Choroid plexus epithelial cell (primary cell): ENCODE measurements around the gene SCP2.

Experiments
- DNase-seq: peaks from one replicate; pipeline ENCODE4 v3.0.0-alpha.2; 2010; ENCODE audit warnings: low read depth
- H3K4me3 ChIP-seq: 2 replicates; pipeline ENCODE4 v1.5.1; 2011; ENCODE audit warnings: low read depth, mild to moderate bottlenecking, control low read depth, low read length, moderate library complexity
- TF ChIP-seq, protein P1 (sequence below): conservative IDR thresholded peaks from 2 replicates; pipeline ENCODE4 v1.5.1; 2011; ENCODE audit warnings: low read depth, mild to moderate bottlenecking, control low read depth, inconsistent platforms, low read length, moderate library complexity

The SCP2 gene

DNA sequence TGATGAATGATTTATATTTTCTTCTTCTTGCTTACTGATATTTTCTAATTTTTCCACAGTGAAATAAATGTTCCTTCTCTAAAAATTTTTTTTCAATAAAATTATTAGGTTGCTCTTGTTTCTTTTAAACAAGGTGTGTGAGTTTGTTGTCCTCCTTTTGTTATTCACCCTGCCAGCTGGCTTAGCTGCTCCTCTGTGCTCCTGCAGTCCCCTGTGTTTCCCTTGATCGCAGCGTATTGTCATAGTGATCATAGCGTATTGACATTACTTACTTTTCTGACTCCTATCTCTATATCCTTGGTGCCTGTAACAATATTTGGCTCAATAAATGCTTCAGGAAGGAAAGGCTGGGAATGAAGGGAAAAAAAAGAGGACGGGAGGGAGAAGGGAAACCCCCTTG is 110.1 kb downstream of the SCP2 start:
- TF ChIP-seq, protein P1, sequence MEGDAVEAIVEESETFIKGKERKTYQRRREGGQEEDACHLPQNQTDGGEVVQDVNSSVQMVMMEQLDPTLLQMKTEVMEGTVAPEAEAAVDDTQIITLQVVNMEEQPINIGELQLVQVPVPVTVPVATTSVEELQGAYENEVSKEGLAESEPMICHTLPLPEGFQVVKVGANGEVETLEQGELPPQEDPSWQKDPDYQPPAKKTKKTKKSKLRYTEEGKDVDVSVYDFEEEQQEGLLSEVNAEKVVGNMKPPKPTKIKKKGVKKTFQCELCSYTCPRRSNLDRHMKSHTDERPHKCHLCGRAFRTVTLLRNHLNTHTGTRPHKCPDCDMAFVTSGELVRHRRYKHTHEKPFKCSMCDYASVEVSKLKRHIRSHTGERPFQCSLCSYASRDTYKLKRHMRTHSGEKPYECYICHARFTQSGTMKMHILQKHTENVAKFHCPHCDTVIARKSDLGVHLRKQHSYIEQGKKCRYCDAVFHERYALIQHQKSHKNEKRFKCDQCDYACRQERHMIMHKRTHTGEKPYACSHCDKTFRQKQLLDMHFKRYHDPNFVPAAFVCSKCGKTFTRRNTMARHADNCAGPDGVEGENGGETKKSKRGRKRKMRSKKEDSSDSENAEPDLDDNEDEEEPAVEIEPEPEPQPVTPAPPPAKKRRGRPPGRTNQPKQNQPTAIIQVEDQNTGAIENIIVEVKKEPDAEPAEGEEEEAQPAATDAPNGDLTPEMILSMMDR: no peak
- H3K4me3 ChIP-seq: no peak overlapping the region
- DNase-seq: no peak

DNA sequence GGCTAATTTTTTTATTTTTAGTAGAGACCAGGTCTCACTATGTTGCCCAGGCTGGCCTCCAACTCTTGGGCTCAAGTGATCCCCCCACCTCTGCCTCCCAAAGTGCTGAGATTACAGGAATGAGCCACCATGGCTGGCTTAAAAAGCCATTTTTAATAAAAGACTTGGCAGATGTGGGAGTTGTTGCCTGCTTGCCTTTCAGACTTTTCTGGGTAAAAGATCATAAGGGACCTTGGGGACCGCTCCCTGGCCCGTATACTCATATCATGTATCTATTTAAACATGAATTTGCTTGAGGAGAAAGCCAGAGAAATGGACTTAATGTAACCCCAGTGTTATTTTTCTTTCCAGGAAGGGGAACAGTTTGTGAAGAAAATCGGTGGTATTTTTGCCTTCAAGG is 111.5 kb downstream of the SCP2 start:
- no peak for DNase-seq
- no peak overlapping the region for H3K4me3 ChIP-seq
- TF ChIP-seq, protein P1: no peak

DNA sequence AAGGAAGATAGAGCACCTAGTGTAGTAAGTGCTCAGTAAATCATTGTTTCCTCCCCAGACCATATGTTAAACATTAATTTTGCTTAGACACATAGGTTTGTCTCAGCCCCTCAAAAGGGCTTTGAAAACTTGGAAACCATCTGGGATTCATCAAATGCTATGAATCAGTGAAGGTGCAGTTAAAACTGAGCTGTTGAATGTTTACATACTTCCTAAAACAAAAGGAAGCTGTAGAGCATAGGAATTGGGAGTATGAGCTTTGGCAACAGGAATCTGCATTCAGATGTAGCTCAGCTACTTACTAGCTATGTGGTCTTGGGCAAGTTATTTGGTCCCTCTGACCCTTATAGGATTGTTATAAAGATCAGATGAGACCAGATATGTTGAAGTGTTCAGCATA is 116.2 kb downstream of the SCP2 start:
- H3K4me3 ChIP-seq: no peak overlapping the region
- TF ChIP-seq, protein P1: no peak
- peak; percentile 28 for DNase-seq

DNA sequence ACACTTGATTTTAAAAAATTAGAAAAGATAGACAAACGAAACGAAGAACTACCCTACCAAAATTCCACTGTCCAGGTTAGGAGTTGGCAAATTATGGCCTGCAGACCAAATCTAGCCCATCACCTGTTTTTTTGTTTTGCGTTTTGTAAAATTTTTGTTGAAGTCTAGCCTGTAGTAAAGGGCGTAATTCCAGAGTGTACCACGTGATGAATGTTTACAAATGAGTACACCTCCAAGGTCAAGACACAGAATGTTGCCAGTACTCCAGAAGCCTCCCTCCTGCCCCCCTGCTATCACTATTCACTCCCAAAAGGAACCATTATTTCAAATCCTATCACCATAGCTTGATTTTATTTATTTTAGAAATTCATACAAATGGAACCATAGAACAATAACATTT is 117.8 kb downstream of the SCP2 start:
- TF ChIP-seq, protein P1: no peak

DNA sequence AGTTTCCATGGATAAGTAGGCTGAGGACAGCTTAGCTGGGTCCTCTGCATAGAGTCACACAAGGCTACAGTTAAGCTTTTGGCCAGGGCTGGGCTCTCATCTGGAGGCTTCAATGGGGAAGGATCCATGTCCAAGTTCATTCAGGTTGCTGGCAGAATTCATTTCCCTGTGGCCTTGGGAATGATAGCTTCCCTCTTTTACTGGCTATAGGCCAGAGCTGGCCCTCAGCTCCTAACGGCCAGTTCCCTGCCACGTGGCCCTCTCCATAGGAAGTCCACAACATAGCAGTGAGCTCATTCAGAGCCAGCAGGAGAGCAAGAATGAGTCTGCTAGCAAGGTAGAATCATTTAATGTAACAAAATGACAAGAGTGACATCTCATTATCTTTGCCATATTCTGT is 119.9 kb downstream of the SCP2 start:
- peak; percentile 81 for DNase-seq
- no peak overlapping the region for H3K4me3 ChIP-seq
- TF ChIP-seq, protein P1: no peak

More for the DNA sequence above, 117.8 kb downstream of the SCP2 start:
- no peak overlapping the region for H3K4me3 ChIP-seq
- DNase-seq: no peak

DNA sequence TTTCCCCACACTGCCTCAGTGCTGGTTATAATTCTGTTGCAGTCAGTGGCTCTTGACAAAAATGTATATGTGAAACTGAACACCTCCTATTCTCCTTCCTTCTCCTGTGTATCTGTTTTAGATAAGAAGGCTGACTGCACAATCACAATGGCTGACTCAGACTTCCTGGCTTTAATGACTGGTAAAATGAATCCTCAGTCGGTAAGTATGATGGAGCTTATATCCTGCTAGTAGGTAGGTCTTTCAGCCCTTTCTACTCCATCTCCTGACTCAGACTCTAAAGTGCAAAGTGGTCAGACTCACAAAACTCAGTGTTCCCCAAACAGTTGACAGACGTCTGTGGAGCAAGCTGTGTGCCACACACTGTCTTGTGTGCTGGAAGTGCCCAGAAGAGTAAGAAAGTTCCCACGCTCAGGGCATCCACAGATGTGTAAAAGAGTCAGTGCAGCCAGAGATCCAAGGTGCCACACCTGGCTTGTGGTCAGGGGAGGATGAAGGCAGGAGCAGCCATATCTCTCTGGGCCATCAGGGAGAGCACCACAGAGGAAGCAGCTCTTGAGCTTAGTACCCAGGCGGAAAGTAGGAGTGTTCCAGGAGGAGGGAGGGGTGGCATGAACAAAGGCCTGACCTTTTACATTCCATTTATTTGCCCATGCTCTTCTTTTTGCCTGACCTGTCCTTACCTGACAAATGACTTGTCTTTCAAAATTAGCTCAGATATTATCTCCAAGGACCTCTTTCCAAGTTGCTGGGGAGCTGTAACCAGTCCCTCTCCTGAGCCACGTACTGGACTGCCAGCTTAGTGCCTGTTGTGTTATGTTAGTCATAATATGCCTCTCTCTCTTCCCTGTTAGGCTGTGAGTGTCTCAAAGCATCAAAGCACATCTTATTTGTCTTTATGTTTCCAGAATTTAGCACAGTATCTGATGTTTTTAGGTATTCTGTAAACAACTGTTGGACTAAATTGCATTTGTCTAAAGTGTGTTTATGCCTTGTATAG is 121.0 kb downstream of the SCP2 start:
- peak; percentile 73 for DNase-seq
- TF ChIP-seq, protein P1: no peak

More for the DNA sequence above, 121.0 kb downstream of the SCP2 start:
- no peak overlapping the region for H3K4me3 ChIP-seq
